Measurements from ENCODE around the gene LEMD2.
A peak's percentile ranks its signal among the peaks of the same experiment; 100 is the strongest.

LEMD2 gene

GRCh38 chr6:33744895-33745546 lies 43.9 kb downstream of the LEMD2 start (continued):
- TF ChIP-seq ZNF561 (tag by site-specific recombination; IDR thresholded peaks at IDR 0.05; ENCODE audit: borderline replicate concordance) (peak; percentile 83; the same call in 1 of the 2 replicates), ZNF202 (tag by site-specific recombination; IDR thresholded peaks at IDR 0.05; ENCODE audit: borderline replicate concordance) (no peak), ZBTB20 (tag by site-specific recombination; IDR thresholded peaks at IDR 0.05) (no peak), ZNF76 (tag by site-specific recombination; IDR thresholded peaks at IDR 0.05; ENCODE audit: borderline replicate concordance, low read depth) (0 out of 2 replicates have a peak, but pooled peaks have one; percentile 23), ZNF629 (tag by site-specific recombination; IDR thresholded peaks at IDR 0.05) (no peak), BCL11A (tag by site-specific recombination; IDR thresholded peaks at IDR 0.05; ENCODE audit: low read depth) (peak; percentile 37), KLF9 (tag by site-specific recombination; IDR thresholded peaks at IDR 0.05; ENCODE audit: low read depth) (no peak), ZSCAN5A (tag by site-specific recombination; IDR thresholded peaks at IDR 0.05) (no peak), ZNF558 (tag by site-specific recombination; IDR thresholded peaks at IDR 0.05) (no peak), IKZF3 (tag by site-specific recombination; IDR thresholded peaks at IDR 0.05) (peak; percentile 89), WT1 (tag by site-specific recombination; IDR thresholded peaks at IDR 0.05) (peak; percentile 85), ZSCAN30 (tag by site-specific recombination; IDR thresholded peaks at IDR 0.05) (peak; percentile 92), ZNF654 (tag by site-specific recombination; IDR thresholded peaks at IDR 0.05; ENCODE audit: low read depth) (no peak), GLIS2 (tag by site-specific recombination; IDR thresholded peaks at IDR 0.05) (peak; percentile 82), ZNF416 (tag by site-specific recombination; IDR thresholded peaks at IDR 0.05) (no peak), ZSCAN4 (tag by site-specific recombination; IDR thresholded peaks at IDR 0.05) (no peak), ZNF785 (tag by site-specific recombination; IDR thresholded peaks at IDR 0.05) (no peak), GLIS1 (tag by site-specific recombination; IDR thresholded peaks at IDR 0.05) (peak; percentile 82), KLF10 (tag by site-specific recombination; IDR thresholded peaks at IDR 0.05) (no peak), KLF17 (tag by site-specific recombination; IDR thresholded peaks at IDR 0.05) (peak; percentile 74; the same call in 1 of the 2 replicates), ZNF341 (tag by site-specific recombination; IDR thresholded peaks at IDR 0.05; ENCODE audit: low read depth) (peak; percentile 73), OSR2 (tag by site-specific recombination; IDR thresholded peaks at IDR 0.05) (peak; percentile 82), SETDB1 (IDR thresholded peaks at IDR 0.05; ENCODE audit: insufficient read length, low read length) (no peak), ZNF366 (tag by site-specific recombination; conservative IDR thresholded peaks at IDR 0.05) (peak; percentile 30; the same call in 1 of the 2 replicates), ZNF830 (tag by site-specific recombination; IDR thresholded peaks at IDR 0.05; ENCODE audit: low read depth) (no peak), FEZF1 (tag by site-specific recombination; IDR thresholded peaks at IDR 0.05) (peak; percentile 99), ZNF571 (tag by site-specific recombination; IDR thresholded peaks at IDR 0.05) (no peak), ZNF335 (tag by site-specific recombination; conservative IDR thresholded peaks at IDR 0.05) (peak; percentile 78), KLF1 (tag by site-specific recombination; IDR thresholded peaks at IDR 0.05) (peak; percentile 54), ZBTB26 (tag by site-specific recombination; optimal IDR thresholded peaks at IDR 0.05) (peak; percentile 62), PATZ1 (tag by site-specific recombination; IDR thresholded peaks at IDR 0.05) (peak; percentile 74), ZNF707 (tag by site-specific recombination; IDR thresholded peaks at IDR 0.05) (no peak)

All from HEK293 (cell line).